ENCODE measurements around the gene RSPH10B. TPM values are rescaled to one million over a fixed set of nuclear protein-coding genes. Genes with fewer than 3 reads are reported as not detected.
"Not testable (repeated sequence)": the region's sequence is repeated elsewhere in the genome, so short reads cannot be mapped to it uniquely, and the experiment has no call there.

The RSPH10B gene
- under 1 TPM in 1 of 2 donors, not detected in 1; 0.34 TPM for total RNA-seq

DNA sequence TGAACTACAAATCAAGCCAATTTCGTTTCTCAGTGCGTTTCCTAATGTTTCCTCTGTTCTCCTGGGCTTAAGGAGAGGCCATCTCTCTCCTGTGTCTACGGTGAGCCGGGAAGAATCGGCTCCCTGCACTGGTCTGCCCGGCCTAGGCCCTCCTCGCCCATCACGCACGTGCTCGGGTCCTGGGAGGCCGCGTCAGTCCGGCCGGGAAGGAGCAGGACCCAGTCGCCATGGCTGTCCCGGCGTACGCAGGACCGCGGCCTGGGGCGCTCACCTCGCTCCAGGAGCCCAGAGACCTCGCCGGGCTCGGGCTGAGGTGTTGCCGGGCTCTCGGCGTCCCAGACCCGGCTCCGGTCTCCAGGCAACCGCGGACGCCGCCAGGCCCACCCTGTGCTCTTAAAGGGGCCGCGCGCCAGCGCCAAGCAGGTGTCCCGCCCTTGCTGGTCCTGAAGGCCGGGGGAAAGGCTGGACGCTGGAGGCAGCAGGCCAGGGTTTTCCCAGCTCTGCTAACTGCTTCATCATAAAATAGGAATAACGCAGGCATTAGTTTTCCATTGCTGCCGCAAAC lies at the start of gene RSPH10B:
Gene RSPH10B, minus strand, starts transcription at position 343 of the 565 bp plus-strand sequence. CDS start 3,573 bp downstream, outside the sequence.
- intact Hi-C loops (cut with DNase I); H3K4me3 ChIP-seq; H3K9me3 ChIP-seq; H3K27ac ChIP-seq; H3K36me3 ChIP-seq; DNase-seq (ENCODE audit: low spot score); H3K27me3 ChIP-seq (replicated peaks; ENCODE audit: insufficient read depth); H3K4me1 ChIP-seq (replicated peaks): not testable (repeated sequence)
- WGBS = no CpG with 5 or more reads among the region's 43 CpGs

DNA sequence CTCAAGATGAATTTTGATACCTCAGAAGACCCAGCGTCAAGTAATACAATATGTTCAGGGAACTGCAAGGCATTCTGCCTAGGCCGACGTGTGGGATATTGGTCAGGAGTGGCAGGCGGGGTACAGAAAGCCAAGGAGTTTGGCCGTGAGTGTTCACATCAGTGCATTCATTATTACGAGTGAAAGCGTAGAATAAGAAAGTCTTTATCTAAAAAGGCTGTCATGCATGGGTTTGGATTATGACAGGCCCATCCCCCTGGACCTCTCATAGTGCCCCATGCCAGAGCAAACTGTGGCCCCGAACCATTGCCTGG lies 46.1 kb upstream of the RSPH10B start:
- H3K9me3 ChIP-seq = no peaks in the 10 kb centered on the region
- H3K27ac ChIP-seq = no peak overlapping the region
- intact Hi-C loops (cut with DNase I) = no loop called here
- H3K27me3 ChIP-seq (replicated peaks; ENCODE audit: insufficient read depth) = no peaks in the 10 kb centered on the region
- no peak for TF ChIP-seq POLR2AphosphoS5 (IDR thresholded peaks at IDR 0.05)
- TF ChIP-seq POLR2A (IDR thresholded peaks at IDR 0.05) = no peak
- TF ChIP-seq, protein P1, sequence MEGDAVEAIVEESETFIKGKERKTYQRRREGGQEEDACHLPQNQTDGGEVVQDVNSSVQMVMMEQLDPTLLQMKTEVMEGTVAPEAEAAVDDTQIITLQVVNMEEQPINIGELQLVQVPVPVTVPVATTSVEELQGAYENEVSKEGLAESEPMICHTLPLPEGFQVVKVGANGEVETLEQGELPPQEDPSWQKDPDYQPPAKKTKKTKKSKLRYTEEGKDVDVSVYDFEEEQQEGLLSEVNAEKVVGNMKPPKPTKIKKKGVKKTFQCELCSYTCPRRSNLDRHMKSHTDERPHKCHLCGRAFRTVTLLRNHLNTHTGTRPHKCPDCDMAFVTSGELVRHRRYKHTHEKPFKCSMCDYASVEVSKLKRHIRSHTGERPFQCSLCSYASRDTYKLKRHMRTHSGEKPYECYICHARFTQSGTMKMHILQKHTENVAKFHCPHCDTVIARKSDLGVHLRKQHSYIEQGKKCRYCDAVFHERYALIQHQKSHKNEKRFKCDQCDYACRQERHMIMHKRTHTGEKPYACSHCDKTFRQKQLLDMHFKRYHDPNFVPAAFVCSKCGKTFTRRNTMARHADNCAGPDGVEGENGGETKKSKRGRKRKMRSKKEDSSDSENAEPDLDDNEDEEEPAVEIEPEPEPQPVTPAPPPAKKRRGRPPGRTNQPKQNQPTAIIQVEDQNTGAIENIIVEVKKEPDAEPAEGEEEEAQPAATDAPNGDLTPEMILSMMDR (IDR thresholded peaks at IDR 0.05) = no peak
- H3K4me1 ChIP-seq (replicated peaks) = peaks cover 11% of the 10 kb centered on the region
- no peaks in the 10 kb centered on the region for H3K36me3 ChIP-seq
- DNase-seq (ENCODE audit: low spot score) = no peak
- H3K4me3 ChIP-seq = no peak overlapping the region
- WGBS = 68% methylated on average over 8 of the region's 8 CpGs

DNA sequence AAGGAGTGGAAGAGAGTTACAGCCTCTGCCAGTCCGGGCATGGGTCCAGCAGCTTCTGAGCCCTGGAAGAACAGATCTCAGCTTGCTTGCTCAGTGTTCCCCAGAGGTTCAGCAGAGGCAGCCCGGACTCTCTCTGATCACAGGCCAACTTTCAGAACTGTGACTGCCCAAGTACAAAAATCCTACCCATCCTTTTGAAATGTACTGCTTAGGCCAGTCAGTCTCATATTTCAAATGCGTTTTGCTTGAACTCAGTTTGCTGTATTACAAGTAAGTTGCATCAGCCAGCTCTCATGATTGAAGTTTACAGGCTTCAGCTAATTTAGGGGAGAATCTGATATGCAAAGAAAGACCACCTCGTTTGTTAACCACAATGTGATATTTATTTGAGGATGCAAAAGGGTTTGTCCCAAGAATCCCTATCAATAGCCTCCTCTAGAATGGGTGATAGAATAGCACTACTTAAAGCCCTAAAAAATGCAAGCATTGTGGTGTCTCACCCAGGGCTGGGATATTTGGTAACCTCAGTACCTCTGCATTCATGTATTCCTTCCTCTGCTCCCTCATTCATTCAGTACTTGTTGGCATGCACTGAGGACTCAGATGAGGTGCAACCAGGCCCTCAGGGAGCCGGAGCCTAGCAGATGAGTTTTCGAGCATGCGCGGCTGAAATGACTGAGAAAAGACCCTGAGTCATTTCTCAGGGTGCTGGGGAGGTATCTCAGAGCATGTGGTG lies 45.6 kb upstream of the RSPH10B start:
- H3K4me1 ChIP-seq (replicated peaks) = peaks cover 11% of the 10 kb centered on the region
- WGBS = 49% methylated on average over 8 of the region's 8 CpGs

DNA sequence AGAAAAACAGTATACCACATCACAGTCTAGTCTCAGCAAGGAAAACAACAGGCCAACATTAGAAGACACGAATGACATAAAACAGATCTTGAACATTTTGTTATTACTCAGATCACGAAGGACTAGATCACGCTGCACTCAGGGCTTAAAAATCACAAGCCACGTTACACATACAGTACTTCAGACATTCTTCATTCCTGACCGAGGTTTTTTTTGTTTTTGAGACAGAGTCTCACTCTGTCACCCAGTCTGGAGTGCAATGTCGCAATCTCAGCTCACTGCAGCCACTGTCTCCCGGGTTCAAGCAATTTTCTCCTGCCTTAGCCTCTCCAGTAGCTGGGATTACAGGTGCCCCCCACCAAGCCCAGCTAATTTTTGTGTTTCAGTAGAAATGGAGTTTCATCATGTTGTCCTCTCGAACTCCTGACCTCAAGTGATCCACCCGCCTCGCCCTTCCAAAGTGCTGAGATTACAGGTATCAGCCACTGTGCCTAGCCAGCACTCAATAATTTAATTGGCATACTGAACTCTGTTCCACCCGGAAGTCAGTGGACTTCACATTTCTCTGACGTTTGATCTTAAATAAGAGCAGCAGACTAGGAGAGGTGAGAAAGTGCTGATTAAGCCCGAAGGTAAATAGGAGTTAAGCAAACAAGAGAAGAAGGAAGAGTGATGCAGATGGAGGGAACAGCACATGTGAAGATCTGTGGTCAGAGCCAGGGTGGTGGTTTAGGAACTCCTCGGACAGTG lies 42.0 kb upstream of the RSPH10B start:
- TF ChIP-seq POLR2AphosphoS5 (IDR thresholded peaks at IDR 0.05) (no peak), POLR2A (IDR thresholded peaks at IDR 0.05) (no peak)
- TF ChIP-seq, protein P1 (IDR thresholded peaks at IDR 0.05) = no peak
- intact Hi-C loops (cut with DNase I) = no loop called here
- DNase-seq (ENCODE audit: low spot score) = no peak
- H3K27me3 ChIP-seq (replicated peaks; ENCODE audit: insufficient read depth) = no peaks in the 10 kb centered on the region
- 79% methylated on average over 14 of the region's 14 CpGs for WGBS
- no peaks in the 10 kb centered on the region for H3K9me3 ChIP-seq
- H3K4me1 ChIP-seq (replicated peaks) = peaks cover 4% of the 10 kb centered on the region
- no peak overlapping the region for H3K27ac ChIP-seq
- H3K4me3 ChIP-seq = no peak overlapping the region
- H3K36me3 ChIP-seq = no peaks in the 10 kb centered on the region

More for the DNA sequence above, 45.6 kb upstream of the RSPH10B start:
- Histone ChIP-seq H3K36me3 (no peaks in the 10 kb centered on the region), H3K27me3 (replicated peaks; ENCODE audit: insufficient read depth) (no peaks in the 10 kb centered on the region), H3K4me3 (no peak overlapping the region), H3K9me3 (no peaks in the 10 kb centered on the region), H3K27ac (peak overlapping the region; percentile 56 to 61)
- peak; percentile 84 for DNase-seq (ENCODE audit: low spot score)
- intact Hi-C loops (cut with DNase I) = no loop called here
- TF ChIP-seq POLR2A (IDR thresholded peaks at IDR 0.05) = no peak
- TF ChIP-seq POLR2AphosphoS5 (IDR thresholded peaks at IDR 0.05) = peak; percentile 53
- TF ChIP-seq, protein P1 (IDR thresholded peaks at IDR 0.05) = no peak

DNA sequence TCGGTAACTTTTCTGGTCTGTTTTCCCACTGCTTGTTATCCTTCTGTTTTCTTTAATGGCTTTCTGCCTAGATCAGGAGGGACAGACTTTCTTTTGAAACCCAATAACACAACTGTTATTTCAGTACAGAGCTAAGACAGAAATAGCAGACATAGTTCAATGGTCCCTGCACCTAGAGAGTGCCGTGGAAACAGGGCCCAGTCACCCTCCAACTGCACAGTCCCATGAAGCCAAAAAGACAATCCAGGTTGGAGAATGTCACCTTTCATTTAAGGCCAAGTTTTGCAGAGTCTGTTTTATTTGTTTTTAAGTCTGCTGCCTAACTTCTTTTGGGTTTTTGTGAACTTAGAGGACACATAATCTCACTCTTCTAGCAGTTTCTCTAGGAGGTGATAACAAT lies 41.1 kb upstream of the RSPH10B start:
- DNase-seq (ENCODE audit: low spot score) = no peak
- intact Hi-C loops (cut with DNase I) = no loop called here
- no peak for TF ChIP-seq POLR2AphosphoS5 (IDR thresholded peaks at IDR 0.05)
- TF ChIP-seq, protein P1 (IDR thresholded peaks at IDR 0.05) = no peak
- no peak for TF ChIP-seq POLR2A (IDR thresholded peaks at IDR 0.05)
- Histone ChIP-seq H3K9me3 (no peaks in the 10 kb centered on the region), H3K27ac (no peak overlapping the region), H3K27me3 (replicated peaks; ENCODE audit: insufficient read depth) (no peaks in the 10 kb centered on the region), H3K36me3 (no peaks in the 10 kb centered on the region), H3K4me3 (no peak overlapping the region), H3K4me1 (replicated peaks) (peaks cover 4% of the 10 kb centered on the region)
- 42% methylated on average over 2 of the region's 2 CpGs for WGBS

DNA sequence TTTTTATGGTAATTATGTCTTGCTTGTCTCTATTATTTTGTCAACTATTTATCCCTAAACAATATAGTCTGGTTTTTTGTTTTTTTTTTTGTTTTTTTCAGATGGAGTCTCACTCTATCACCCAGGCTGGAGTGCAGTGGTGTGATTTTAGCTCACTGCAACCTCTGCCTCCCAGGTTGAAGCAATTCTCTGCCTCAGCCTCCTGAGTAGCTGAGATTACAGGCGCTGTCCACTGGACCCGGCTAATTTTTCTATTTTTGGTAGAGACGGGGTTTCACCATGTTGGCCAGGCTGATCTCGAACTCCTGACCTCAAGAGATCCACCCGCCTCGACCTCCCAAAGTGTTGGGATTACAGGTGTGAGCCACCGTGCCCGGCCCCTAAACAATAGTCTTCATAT lies 39.9 kb upstream of the RSPH10B start:
- H3K4me1 ChIP-seq (replicated peaks); DNase-seq (ENCODE audit: low spot score); H3K27ac ChIP-seq; H3K4me3 ChIP-seq; intact Hi-C loops (cut with DNase I); H3K36me3 ChIP-seq; H3K27me3 ChIP-seq (replicated peaks; ENCODE audit: insufficient read depth); H3K9me3 ChIP-seq: not testable (repeated sequence)
- WGBS = 95% methylated on average over 8 of the region's 8 CpGs

Measured in prostate gland (tissue), 2 donors.